Panc1 (cell line): ENCODE results near the gene FREM3. TPM values are rescaled to one million over a fixed set of nuclear protein-coding genes. Genes with fewer than 3 reads are reported as not detected.

Source experiments
- ATAC-seq: fragments of 200-7000 bp; cut with Tn5 transposase; 2 replicates; pipeline ENCODE4 v1.9.1; 2020; ENCODE audit warnings: mild to moderate bottlenecking, moderate library complexity
- BruUV-seq: library from RNA; stranded (reverse); fragments of 400-500 nt; replicated peaks from 2 replicates; lab custom pipeline; 2021; lab: Mats Ljungman, UMichigan
- CTCF ChIA-PET: fragments of 300-600 bp; sonication (Branson Sonifier 250); formaldehyde crosslinking; loops from one replicate; lab custom pipeline; 2022; ENCODE audit warnings: antibody characterized with exemption; lab: Charles Lee
- POLR2A ChIA-PET: fragments of 300-600 bp; sonication (Branson Sonifier 250); formaldehyde crosslinking; loops from one replicate; lab custom pipeline; 2022; ENCODE audit warnings: antibody characterized with exemption; lab: Charles Lee
- DNase-seq: peaks from one replicate; pipeline ENCODE4 v3.0.0-alpha.2; 2010; ENCODE audit warnings: low read depth, low spot score
- H3K27ac ChIP-seq: 2 replicates; pipeline ENCODE4 v1.5.1; 2011; ENCODE audit warnings: mild to moderate bottlenecking, low read length, inconsistent platforms
- H3K27me3 ChIP-seq: fragments of 200-500 bp; sonication (Bioruptor generic); 2 replicates; pipeline ENCODE4 v1.6.0; 2014; ENCODE audit warnings: low read length, inconsistent platforms; ENCODE audit not compliant: control insufficient read depth, insufficient read depth
- H3K36me3 ChIP-seq: fragments of 200-500 bp; sonication (Bioruptor generic); 2 replicates; pipeline ENCODE4 v1.5.1; 2014; ENCODE audit warnings: inconsistent platforms, mild to moderate bottlenecking, low read length, moderate library complexity; ENCODE audit not compliant: control insufficient read depth, insufficient read depth
- H3K4me1 ChIP-seq: 2 replicates; pipeline ENCODE4 v1.5.1; 2011; ENCODE audit warnings: inconsistent platforms, mild to moderate bottlenecking, low read length, moderate library complexity; ENCODE audit not compliant: control insufficient read depth, insufficient read depth
- H3K4me3 ChIP-seq, 2 experiments: 2 replicates each; pipeline ENCODE4 v1.5.1; 2011 to 2012; ENCODE audit warnings: low read depth in 2 of 2, low read length in 2 of 2, mild to moderate bottlenecking in 2 of 2, inconsistent platforms in 1 of 2, moderate library complexity in 1 of 2
- H3K9me3 ChIP-seq: fragments of 200-500 bp; sonication (Bioruptor generic); 2 replicates; pipeline ENCODE4 v1.5.1; 2014; ENCODE audit warnings: low read depth, mild to moderate bottlenecking, inconsistent platforms, low read length, moderate library complexity; ENCODE audit not compliant: control insufficient read depth, insufficient read depth
- POLR2AphosphoS5 ChIP-seq: IDR thresholded peaks from 2 replicates; pipeline ENCODE4 v1.6.1; 2012; ENCODE audit warnings: mild to moderate bottlenecking, low read depth, low read length, moderate library complexity
- SIN3A ChIP-seq: IDR thresholded peaks from 2 replicates; pipeline ENCODE4 v1.6.1; 2012; ENCODE audit warnings: low read depth, mild to moderate bottlenecking, low read length, moderate library complexity, borderline replicate concordance; ENCODE audit not compliant: insufficient read depth
- TCF7L2 ChIP-seq: IDR thresholded peaks from 2 replicates; pipeline ENCODE4 v1.6.1; 2011; ENCODE audit warnings: mild to moderate bottlenecking, low read depth, low read length, inconsistent platforms
- in situ Hi-C: cut with HindIII; loops from 2 replicates; pipeline ENCODE4 v1.10.0; 2016; ENCODE audit warnings: low sequenced_read_pairs, low pct_unique_long_range_greater_than_20kb
- intact Hi-C: fragments of 100-400 bp; cut with micrococcal nuclease; formaldehyde crosslinking; loops from one replicate; pipeline ENCODE4 v1.10.0; 2022; ENCODE audit not compliant: unreplicated experiment
- total RNA-seq: library from RNA; stranded (reverse); gene quantifications from one replicate; pipeline ENCODE4 v1.2.1, GENCODE V29; 2021; ENCODE audit not compliant: unreplicated experiment
- TF ChIP-seq, protein P1 (sequence below): fragments of 450-650 bp; IDR thresholded peaks from 2 replicates; pipeline ENCODE4 v1.5.1; 2017; ENCODE audit warnings: mild to moderate bottlenecking
- TF ChIP-seq, protein P2 (sequence below), 2 experiments: IDR thresholded peaks; 2 replicates each; pipeline ENCODE4 v1.6.1; 2011 to 2012; ENCODE audit warnings: low read depth in 2 of 2, control low read depth in 1 of 2, low read length in 1 of 2, mild to moderate bottlenecking in 1 of 2, moderate library complexity in 1 of 2; ENCODE audit not compliant: insufficient read depth in 1 of 2

FREM3 gene
- total RNA-seq, 1 experiment from 2014 or later = not detected

- Histone ChIP-seq H3K9me3 (no peaks in the 10 kb centered on the region), H3K27me3 (no peaks in the 10 kb centered on the region), H3K27ac (no peak overlapping the region), H3K4me3 (no peak overlapping the region), H3K36me3 (no peaks in the 10 kb centered on the region), H3K4me1 (no peaks in the 10 kb centered on the region)
- no TSS peak for BruUV-seq
- in situ Hi-C loops (no loop called here), intact Hi-C loops (no loop called here)
- DNase-seq (no peak), ATAC-seq (no peak)
- POLR2A ChIA-PET = no interaction called here
- TF ChIP-seq TCF7L2 = no peak
- CTCF ChIA-PET = no interaction called here
Measured at GRCh38 chr4:143743591-143743990, 43.1 kb upstream of the FREM3 start.

DNA sequence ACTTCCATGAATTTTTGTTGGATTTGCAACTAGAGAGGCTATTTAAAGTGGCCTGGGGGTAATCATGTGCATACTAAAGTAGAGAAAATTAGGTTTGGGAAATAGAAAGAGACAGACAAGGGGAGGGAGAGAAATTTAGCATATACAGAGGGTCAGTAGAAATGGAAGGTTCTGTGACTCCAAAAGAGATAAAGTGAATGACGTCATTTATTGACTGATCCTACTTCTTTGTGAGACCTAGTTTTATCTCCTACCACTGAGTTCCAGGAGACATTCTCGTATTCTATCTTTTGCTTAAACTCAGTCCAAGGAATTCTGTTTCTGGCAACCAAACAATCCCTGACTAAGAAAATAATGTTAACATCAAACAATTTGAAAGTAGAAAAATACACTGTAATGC is 42.4 kb upstream of the FREM3 start:
- H3K4me3 ChIP-seq = no peak overlapping the region
- intact Hi-C loops = no loop called here
- in situ Hi-C loops = no loop called here
- H3K4me1 ChIP-seq = no peaks in the 10 kb centered on the region
- no peak overlapping the region for H3K27ac ChIP-seq
- CTCF ChIA-PET = no interaction called here
- no peaks in the 10 kb centered on the region for H3K27me3 ChIP-seq
- no peaks in the 10 kb centered on the region for H3K36me3 ChIP-seq
- POLR2A ChIA-PET = no interaction called here
- H3K9me3 ChIP-seq = no peaks in the 10 kb centered on the region
- TF ChIP-seq, protein P1, sequence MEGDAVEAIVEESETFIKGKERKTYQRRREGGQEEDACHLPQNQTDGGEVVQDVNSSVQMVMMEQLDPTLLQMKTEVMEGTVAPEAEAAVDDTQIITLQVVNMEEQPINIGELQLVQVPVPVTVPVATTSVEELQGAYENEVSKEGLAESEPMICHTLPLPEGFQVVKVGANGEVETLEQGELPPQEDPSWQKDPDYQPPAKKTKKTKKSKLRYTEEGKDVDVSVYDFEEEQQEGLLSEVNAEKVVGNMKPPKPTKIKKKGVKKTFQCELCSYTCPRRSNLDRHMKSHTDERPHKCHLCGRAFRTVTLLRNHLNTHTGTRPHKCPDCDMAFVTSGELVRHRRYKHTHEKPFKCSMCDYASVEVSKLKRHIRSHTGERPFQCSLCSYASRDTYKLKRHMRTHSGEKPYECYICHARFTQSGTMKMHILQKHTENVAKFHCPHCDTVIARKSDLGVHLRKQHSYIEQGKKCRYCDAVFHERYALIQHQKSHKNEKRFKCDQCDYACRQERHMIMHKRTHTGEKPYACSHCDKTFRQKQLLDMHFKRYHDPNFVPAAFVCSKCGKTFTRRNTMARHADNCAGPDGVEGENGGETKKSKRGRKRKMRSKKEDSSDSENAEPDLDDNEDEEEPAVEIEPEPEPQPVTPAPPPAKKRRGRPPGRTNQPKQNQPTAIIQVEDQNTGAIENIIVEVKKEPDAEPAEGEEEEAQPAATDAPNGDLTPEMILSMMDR = no peak
- no peak for TF ChIP-seq TCF7L2
- no peak for TF ChIP-seq SIN3A
- TF ChIP-seq, protein P2, sequence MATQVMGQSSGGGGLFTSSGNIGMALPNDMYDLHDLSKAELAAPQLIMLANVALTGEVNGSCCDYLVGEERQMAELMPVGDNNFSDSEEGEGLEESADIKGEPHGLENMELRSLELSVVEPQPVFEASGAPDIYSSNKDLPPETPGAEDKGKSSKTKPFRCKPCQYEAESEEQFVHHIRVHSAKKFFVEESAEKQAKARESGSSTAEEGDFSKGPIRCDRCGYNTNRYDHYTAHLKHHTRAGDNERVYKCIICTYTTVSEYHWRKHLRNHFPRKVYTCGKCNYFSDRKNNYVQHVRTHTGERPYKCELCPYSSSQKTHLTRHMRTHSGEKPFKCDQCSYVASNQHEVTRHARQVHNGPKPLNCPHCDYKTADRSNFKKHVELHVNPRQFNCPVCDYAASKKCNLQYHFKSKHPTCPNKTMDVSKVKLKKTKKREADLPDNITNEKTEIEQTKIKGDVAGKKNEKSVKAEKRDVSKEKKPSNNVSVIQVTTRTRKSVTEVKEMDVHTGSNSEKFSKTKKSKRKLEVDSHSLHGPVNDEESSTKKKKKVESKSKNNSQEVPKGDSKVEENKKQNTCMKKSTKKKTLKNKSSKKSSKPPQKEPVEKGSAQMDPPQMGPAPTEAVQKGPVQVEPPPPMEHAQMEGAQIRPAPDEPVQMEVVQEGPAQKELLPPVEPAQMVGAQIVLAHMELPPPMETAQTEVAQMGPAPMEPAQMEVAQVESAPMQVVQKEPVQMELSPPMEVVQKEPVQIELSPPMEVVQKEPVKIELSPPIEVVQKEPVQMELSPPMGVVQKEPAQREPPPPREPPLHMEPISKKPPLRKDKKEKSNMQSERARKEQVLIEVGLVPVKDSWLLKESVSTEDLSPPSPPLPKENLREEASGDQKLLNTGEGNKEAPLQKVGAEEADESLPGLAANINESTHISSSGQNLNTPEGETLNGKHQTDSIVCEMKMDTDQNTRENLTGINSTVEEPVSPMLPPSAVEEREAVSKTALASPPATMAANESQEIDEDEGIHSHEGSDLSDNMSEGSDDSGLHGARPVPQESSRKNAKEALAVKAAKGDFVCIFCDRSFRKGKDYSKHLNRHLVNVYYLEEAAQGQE (IDR thresholded peaks at IDR 0.05; ENCODE audit: insufficient read depth in 1 of 2, low read depth in 2 of 2, low read length in 1 of 2) = no peak
- no peak for TF ChIP-seq POLR2AphosphoS5
- no peak for ATAC-seq
- no peak for DNase-seq
- BruUV-seq = no TSS peak

DNA sequence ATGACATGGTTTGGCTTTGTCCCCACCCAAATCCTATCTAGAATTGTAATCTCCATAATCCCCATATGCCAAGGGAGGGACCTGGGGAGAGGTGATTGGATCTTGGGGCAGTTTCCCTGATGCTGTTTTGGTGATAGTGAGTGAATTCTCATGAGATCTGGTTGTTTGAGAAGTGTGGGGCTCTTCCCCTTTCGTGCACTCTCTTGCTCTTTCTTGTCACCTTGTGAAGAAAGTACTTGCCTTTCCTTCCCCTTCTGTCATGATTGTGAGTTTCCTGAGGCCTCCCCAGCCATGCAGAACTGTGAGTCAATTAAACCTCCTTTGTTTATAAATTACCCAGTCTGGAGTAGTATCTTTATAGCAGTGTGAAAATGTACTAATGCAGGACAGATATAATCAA is 36.4 kb upstream of the FREM3 start:
- TF ChIP-seq SIN3A = no peak
- no peak for TF ChIP-seq POLR2AphosphoS5
- no peak for TF ChIP-seq TCF7L2
- TF ChIP-seq, protein P2 (IDR thresholded peaks at IDR 0.05; ENCODE audit: insufficient read depth in 1 of 2, low read depth in 2 of 2, low read length in 1 of 2) = no peak
- TF ChIP-seq, protein P1 = no peak
- Histone ChIP-seq H3K4me3 (no peak overlapping the region), H3K27me3 (no peaks in the 10 kb centered on the region), H3K9me3 (no peaks in the 10 kb centered on the region), H3K27ac (no peak overlapping the region), H3K4me1 (no peaks in the 10 kb centered on the region), H3K36me3 (no peaks in the 10 kb centered on the region)
- ChIA-PET POLR2A (no interaction called here), CTCF (no interaction called here)
- no TSS peak for BruUV-seq
- ATAC-seq = no peak
- DNase-seq = no peak
- in situ Hi-C loops (no loop called here), intact Hi-C loops (no loop called here)
